GM10847 (cell line): Measurements from ENCODE around the gene SLC10A7.

Source experiments
- POLR2A ChIP-seq: IDR thresholded peaks from 2 replicates; pipeline ENCODE4 v1.6.1; 2011; ENCODE audit not compliant: insufficient read length; ENCODE audit errors: extremely low read depth

The SLC10A7 gene

GRCh38 chr4:146327859-146328650 is 193.7 kb downstream of the SLC10A7 start:
- TF ChIP-seq POLR2A: no peak

- TF ChIP-seq POLR2A: no peak
These were observed 202.8 kb downstream of the SLC10A7 start for GRCh38 chr4:146318894-146319293.

DNA sequence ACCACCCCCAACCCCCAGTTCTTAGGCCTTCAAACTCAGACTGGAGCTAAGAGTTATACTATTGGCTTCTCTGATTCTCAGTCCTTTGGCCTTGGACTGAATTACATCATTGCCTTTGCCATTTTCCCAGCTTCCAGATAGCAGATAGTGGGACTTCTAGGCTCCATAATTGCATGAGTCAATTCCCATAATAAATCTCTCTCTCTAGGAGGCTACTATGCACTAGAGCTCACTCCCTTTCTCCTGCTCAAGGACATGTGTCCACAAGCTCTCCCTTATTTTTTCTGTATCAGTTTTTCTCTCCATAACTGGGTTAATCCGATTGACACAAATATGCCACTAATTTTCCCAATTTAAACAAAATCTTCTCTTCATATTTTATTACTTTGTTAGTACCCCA is 204.0 kb downstream of the SLC10A7 start:
- TF ChIP-seq POLR2A: no peak

- TF ChIP-seq POLR2A: no peak
These were observed 206.6 kb downstream of the SLC10A7 start for GRCh38 chr4:146315184-146315583.

DNA sequence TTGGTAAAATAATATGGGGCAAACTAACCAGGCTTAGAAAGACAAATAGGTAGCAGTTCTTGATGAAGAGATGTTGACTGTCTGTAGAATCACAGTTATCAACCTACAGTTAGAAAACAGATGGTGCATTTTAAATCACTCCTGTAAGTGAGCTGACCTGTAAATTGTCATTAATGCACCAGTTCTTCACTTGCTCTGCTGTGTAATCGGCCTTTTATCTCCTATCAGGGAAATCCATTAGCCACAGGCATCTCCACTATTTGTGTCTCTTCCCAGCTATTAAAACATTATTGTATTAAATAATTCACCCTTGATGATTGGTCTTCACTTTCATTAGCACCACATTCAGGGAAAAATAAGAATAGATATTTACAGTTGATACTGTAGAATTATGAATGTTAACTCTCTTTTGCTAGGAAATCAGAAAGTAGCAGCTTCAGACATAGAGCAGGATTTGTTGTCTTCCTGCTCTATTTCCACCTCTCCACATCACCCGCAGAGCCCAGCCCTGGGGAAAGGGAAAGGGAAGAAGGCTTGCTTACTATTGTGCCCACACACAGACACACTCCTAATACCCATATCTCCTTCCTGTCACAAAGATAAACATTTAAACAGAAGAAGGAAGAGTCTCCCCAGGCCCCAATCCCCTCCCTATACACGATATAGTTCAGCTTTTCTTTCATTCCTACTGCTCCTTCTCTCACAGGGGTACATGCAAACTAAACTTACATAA is 210.3 kb downstream of the SLC10A7 start:
- TF ChIP-seq POLR2A: no peak

DNA sequence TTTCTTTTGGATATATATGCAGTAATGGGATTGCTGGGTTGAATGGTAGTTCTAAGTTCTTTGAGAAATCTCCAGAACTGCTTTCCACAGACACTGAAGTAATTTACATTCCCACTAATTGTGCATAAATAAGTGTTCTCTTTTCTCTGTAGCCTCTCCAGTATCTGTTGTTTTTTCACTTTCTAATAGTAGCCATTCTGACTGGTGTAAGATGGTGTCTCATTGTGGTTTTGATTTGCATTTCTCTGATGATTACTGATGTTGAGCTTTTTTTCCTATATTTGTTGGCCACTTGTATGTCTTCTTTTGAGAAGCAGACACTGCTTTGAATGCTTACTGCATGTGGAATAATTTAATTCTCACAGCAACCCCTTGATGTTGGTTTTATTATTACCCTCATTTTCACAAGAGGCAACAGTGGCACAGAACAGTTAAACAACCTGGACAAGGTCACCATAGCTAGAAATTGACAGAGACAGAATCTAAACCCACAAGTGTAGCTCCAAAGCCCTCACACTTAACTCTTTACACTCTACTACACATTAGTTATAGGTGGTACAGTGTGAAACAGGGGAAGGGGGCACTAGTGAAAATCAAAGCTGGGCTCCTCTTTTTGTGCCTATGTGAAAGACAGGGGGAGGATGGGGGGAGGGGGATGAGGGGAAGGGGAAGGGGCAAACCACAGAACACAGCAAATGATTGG is 211.3 kb downstream of the SLC10A7 start:
- TF ChIP-seq POLR2A: no peak

DNA sequence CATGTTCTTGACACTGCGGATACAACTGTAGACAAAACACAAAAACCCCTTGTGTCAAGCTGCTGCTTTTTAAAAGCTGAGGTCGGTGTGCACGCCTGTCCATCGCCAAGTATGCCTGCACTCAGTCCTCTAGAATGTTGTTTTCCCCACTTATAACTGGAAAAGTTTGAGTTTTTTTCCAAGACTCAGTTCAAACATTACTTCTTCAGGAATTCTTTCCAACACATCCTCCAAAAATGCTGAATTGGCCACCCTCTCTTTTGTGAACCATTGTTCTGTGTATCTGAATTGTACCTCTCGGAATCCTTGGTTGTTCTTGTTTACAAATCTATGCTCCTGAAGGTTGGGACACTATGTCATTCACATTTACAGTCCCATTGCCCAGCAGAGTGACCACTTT is 212.8 kb downstream of the SLC10A7 start:
- TF ChIP-seq POLR2A: no peak

DNA sequence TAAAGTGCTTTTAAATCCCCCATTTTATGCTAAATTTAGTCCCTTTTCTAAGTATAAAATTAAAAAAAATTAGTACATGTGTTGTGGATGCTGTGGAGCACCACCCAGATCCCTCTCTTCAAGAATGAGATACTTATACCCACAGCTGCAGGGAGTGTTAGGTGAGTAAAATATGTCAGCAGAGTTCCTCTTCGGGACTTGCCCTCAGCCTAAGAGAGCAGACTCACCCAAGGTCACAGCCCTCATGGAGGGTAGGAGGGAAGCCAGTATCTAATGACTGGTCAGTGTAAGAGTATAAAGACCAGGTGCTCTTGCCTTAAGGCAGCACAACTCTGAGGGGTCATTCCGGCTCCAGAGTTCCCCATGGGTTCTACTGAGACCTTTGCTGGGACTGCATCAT is 218.9 kb downstream of the SLC10A7 start:
- no peak for TF ChIP-seq POLR2A

DNA sequence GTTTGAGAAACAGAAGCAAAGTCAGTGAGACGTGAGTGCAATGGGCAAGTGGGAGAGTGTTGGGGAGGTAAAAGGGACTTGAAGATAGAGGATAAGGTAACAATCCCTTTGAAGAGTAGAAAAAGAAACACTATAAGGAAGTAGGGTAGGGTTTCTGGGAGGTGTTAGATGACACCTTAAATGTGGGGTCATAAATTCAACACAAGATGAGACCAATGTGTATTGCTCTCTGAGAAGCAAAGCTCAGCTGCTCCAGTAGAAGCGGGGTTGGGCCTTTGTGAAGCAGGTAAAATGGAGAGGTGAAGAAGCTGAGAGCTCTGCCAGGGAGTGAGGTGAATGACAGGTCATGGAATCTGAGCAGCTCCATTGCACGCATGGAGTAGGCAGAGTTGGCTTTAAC is 222.1 kb downstream of the SLC10A7 start:
- TF ChIP-seq POLR2A: no peak

- no peak for TF ChIP-seq POLR2A
These were observed 227.0 kb downstream of the SLC10A7 start for GRCh38 chr4:146294776-146295175.

DNA sequence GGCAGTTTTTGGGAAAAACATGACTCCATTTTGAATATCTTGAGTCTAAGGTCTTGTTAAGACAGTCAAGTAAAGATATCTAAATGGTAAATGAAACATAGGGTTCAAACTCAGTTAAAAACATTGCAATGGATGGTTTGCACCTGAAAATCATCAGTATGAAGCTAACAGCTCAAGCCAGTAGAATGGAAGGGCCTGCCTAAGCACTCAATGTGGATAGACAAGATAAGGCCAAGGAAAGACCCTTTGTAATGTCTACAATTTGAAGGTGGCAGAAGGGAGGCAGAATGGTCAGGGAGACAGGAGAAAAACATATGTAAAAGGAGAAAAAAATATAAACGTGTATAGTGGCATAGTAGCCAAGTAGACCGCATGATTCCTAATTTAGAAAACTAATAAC is 229.2 kb downstream of the SLC10A7 start:
- no peak for TF ChIP-seq POLR2A

DNA sequence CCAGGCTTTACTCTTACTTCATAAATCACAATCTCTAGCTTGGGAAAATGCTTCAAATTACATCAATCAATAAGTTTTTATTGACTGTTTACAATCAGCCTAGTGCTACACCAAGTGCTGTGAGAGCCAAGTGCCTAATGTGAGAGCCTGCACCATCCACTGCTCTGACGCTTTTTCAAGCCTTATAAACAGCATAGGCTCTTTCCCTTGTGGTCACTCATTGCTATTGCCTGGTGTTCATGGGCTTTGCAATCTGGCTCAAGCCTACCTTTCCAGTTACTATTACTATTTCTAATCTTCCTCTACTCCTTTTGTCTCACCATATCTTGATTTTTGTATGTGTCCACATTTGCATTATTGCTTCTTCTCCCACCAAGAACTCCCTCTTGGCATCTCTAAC is 230.4 kb downstream of the SLC10A7 start:
- TF ChIP-seq POLR2A: no peak

GRCh38 chr4:146288193-146288592 is 233.5 kb downstream of the SLC10A7 start:
- TF ChIP-seq POLR2A: no peak

- TF ChIP-seq POLR2A: no peak
These were observed 236.7 kb downstream of the SLC10A7 start for GRCh38 chr4:146285037-146285436.

- no peak for TF ChIP-seq POLR2A
These were observed 237.7 kb downstream of the SLC10A7 start for GRCh38 chr4:146283758-146284651.
